Stimulated activated naive CD8-positive, alpha-beta T cell treated with anti-CD3 and anti-CD28 coated beads, Interleukin-15, Interleukin-2, amounts not matched to agents 100 U/mL and 50 U/mL, for 24 hours (primary cell): Measurements from ENCODE around the gene PABPN1.

Experiments used
- ATAC-seq: fragments of 150-1000 bp; cut with Tn5 transposase; one replicate; pipeline ENCODE4 v1.10.0; 2021
- DNase-seq: peaks from one replicate; pipeline ENCODE4 v3.0.0; 2021

The PABPN1 gene

GRCh38 chr14:23326491-23327332 is 5.5 kb downstream of the PABPN1 start:
- DNase-seq, result no peak
- no peak for ATAC-seq

GRCh38 chr14:23327947-23328744 is 6.9 kb downstream of the PABPN1 start:
- ATAC-seq (peak; percentile 67), DNase-seq (peak; percentile 69)

GRCh38 chr14:23335623-23336022 is 14.4 kb downstream of the PABPN1 start:
- no peak for ATAC-seq
- no peak for DNase-seq

- no peak for ATAC-seq
- no peak for DNase-seq
These were observed 18.4 kb downstream of the PABPN1 start for GRCh38 chr14:23339506-23340268.

- DNase-seq, result no peak
- no peak for ATAC-seq
These were observed 23.2 kb downstream of the PABPN1 start for GRCh38 chr14:23344481-23344880.

- ATAC-seq, result no peak
These were observed 24.9 kb downstream of the PABPN1 start for GRCh38 chr14:23345987-23346692.

GRCh38 chr14:23346693-23347405 is 25.6 kb downstream of the PABPN1 start:
- ATAC-seq, result no peak
- DNase-seq, result no peak

More at GRCh38 chr14:23345987-23346692, 24.9 kb downstream of the PABPN1 start:
- DNase-seq, result no peak

GRCh38 chr14:23347406-23348296 is 26.4 kb downstream of the PABPN1 start:
- ATAC-seq (no peak), DNase-seq (no peak)

GRCh38 chr14:23348297-23348655 is 27.0 kb downstream of the PABPN1 start:
- no peak for ATAC-seq
- no peak for DNase-seq

- no peak for DNase-seq
- ATAC-seq, result no peak
These were observed 28.0 kb downstream of the PABPN1 start for GRCh38 chr14:23349156-23349845.

GRCh38 chr14:23351681-23352505 is 30.6 kb downstream of the PABPN1 start:
- ATAC-seq, result no peak
- DNase-seq, result peak; percentile 11

- ATAC-seq, result peak; percentile 76
- DNase-seq, result peak; percentile 49
These were observed 31.5 kb downstream of the PABPN1 start, which contains the start of gene SLC22A17 for GRCh38 chr14:23352506-23353432. TSS of gene SLC22A17 (minus strand) at chr14:23352887.

GRCh38 chr14:23353433-23353780 is 32.1 kb downstream of the PABPN1 start:
- ATAC-seq (no peak), DNase-seq (no peak)

GRCh38 chr14:23354990-23355389 is 33.7 kb downstream of the PABPN1 start:
- ATAC-seq, result no peak
- no peak for DNase-seq

GRCh38 chr14:23355871-23356435 is 34.7 kb downstream of the PABPN1 start:
- DNase-seq (no peak), ATAC-seq (no peak)

GRCh38 chr14:23356662-23357061 is 35.4 kb downstream of the PABPN1 start:
- no peak for DNase-seq
- ATAC-seq, result no peak

- no peak for DNase-seq
- no peak for ATAC-seq
These were observed 36.0 kb downstream of the PABPN1 start for GRCh38 chr14:23357261-23357660.
